SU-DHL-6 (cell line): ENCODE measurements around the gene AREL1.

Source experiments
- H2AFZ ChIP-seq: fragments of 200-600 bp; sonication (generic); 2 replicates; pipeline ENCODE4 v1.6.1; 2014; ENCODE audit warnings: low read depth, mild to moderate bottlenecking, moderate library complexity, mixed read lengths, antibody characterized with exemption, low read length; ENCODE audit not compliant: severe bottlenecking
- H3F3A ChIP-seq: fragments of 200-600 bp; shearing (Covaris generic); 2 replicates; pipeline ENCODE4 v1.6.0; 2016; ENCODE audit warnings: antibody characterized with exemption, mild to moderate bottlenecking; ENCODE audit not compliant: insufficient read depth
- H3K27ac ChIP-seq: fragments of 200-600 bp; sonication (generic); 2 replicates; pipeline ENCODE4 v1.5.1; 2016; ENCODE audit warnings: low read depth, mild to moderate bottlenecking, low read length, moderate library complexity, mixed read lengths
- H3K27me3 ChIP-seq: fragments of 200-600 bp; sonication (generic), shearing (Covaris generic); 2 replicates; pipeline ENCODE4 v1.6.0; 2014; ENCODE audit warnings: mild to moderate bottlenecking, low read length
- H3K36me3 ChIP-seq: fragments of 200-600 bp; sonication (generic); 2 replicates; pipeline ENCODE4 v1.6.1; 2014; ENCODE audit warnings: mild to moderate bottlenecking, low read length, mixed read lengths
- H3K4me2 ChIP-seq: fragments of 300-600, 200-600 bp; shearing (Covaris generic), sonication (generic); 2 replicates; pipeline ENCODE4 v1.6.0; 2014; ENCODE audit warnings: low read length, low read depth, mild to moderate bottlenecking; ENCODE audit not compliant: poor library complexity, severe bottlenecking
- H3K4me3 ChIP-seq: fragments of 200-600 bp; sonication (generic); 2 replicates; pipeline ENCODE4 v1.5.1; 2014; ENCODE audit warnings: antibody characterized with exemption, low read length, mild to moderate bottlenecking, mixed read lengths; ENCODE audit not compliant: insufficient read depth, poor library complexity, severe bottlenecking
- H3K79me2 ChIP-seq: fragments of 200-600 bp; sonication (generic); 2 replicates; pipeline ENCODE4 v1.6.1; 2014; ENCODE audit warnings: mild to moderate bottlenecking, low read length, moderate library complexity; ENCODE audit not compliant: insufficient read depth
- H3K9ac ChIP-seq: fragments of 200-600 bp; sonication (generic); 2 replicates; pipeline ENCODE4 v1.7.0; 2014; ENCODE audit warnings: mild to moderate bottlenecking, low read length
- H3K9me2 ChIP-seq: fragments of 200-600 bp; sonication (generic); replicated peaks from 2 replicates; pipeline ENCODE4 v1.6.1; 2014; ENCODE audit warnings: low read length; ENCODE audit not compliant: insufficient read depth
- H3K9me3 ChIP-seq: fragments of 200-600 bp; sonication (generic); 2 replicates; pipeline ENCODE4 v1.6.1; 2014; ENCODE audit warnings: low read length, mixed read lengths; ENCODE audit not compliant: insufficient read depth
- H4K20me1 ChIP-seq: fragments of 200-600 bp; sonication (generic); 2 replicates; pipeline ENCODE4 v1.6.1; 2014; ENCODE audit warnings: low read depth, mild to moderate bottlenecking, antibody characterized with exemption, low read length, moderate library complexity, mixed read lengths
- CTCF ChIP-seq: fragments of 200-600 bp; sonication (generic); IDR thresholded peaks from one replicate; pipeline ENCODE4 v1.5.1; 2017; ENCODE audit warnings: antibody characterized with exemption, mild to moderate bottlenecking, low read length, moderate library complexity; ENCODE audit not compliant: insufficient read depth, poor library complexity, severe bottlenecking
- EZH2phosphoT487 ChIP-seq: fragments of 200-600 bp; sonication (generic), shearing (Covaris generic); conservative IDR thresholded peaks from 2 replicates; pipeline ENCODE4 v1.6.1; 2018; ENCODE audit warnings: mild to moderate bottlenecking, antibody characterized with exemption, low read length, moderate library complexity, mixed read lengths

The AREL1 gene

DNA sequence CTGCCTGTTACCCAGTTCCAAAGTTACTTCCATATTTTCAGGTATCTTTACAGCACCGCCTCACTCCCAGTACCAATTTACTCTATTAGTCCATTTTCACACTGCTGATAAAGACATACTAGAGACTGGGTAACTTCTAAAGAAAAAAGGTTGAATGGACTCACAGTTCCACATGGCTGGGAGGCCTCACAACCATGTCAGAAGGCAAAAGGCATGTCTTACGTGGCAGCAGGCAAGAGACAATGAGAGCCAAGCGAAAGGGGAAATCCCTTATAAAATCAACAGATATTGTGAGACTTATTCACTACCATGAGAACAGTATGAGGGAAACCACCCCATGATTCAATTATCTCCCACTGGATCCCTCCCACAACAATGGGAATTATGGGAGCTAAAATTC is 9.8 kb downstream of the AREL1 start:
- no peak overlapping the region for H3K9ac ChIP-seq
- no peak overlapping the region for H3K4me3 ChIP-seq
- H4K20me1 ChIP-seq = no peaks in the 10 kb centered on the region
- H3F3A ChIP-seq = no peaks in the 10 kb centered on the region
- peaks cover 86% of the 10 kb centered on the region for H3K79me2 ChIP-seq
- no peak overlapping the region for H3K4me2 ChIP-seq
- no peak overlapping the region for H3K27ac ChIP-seq
- H3K27me3 ChIP-seq = no peaks in the 10 kb centered on the region
- peaks cover 16% of the 10 kb centered on the region; the same call in 1 of the 2 replicates for H3K9me3 ChIP-seq
- TF ChIP-seq EZH2phosphoT487 (no peak), CTCF (no peak)
- peaks cover 5% of the 10 kb centered on the region; the same call in 1 of the 2 replicates for H3K36me3 ChIP-seq
- H3K9me2 ChIP-seq = no peaks in the 10 kb centered on the region
- H2AFZ ChIP-seq = no peak overlapping the region

DNA sequence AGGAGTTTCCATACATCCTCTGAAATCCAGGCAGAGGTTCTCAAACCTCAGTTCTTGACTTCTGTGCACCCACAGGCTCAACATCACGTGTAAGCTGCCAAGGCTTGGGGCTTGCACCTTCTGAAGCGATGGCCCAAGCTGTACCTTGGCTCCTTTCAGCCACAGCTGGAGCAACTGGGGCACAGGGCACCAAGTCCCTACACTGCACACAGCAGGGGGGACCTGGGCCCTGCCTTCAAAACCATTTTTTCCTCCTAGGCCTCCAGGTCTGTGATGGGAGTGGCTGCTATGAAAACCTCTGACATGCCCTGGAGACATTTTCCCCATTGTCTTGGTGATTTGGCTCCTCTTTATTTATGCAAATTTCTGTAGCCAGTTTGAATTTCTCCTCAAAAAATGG is 10.6 kb downstream of the AREL1 start:
- Histone ChIP-seq H3F3A (no peaks in the 10 kb centered on the region), H2AFZ (no peak overlapping the region), H3K9me3 (peaks cover 16% of the 10 kb centered on the region; the same call in 1 of the 2 replicates), H3K9me2 (no peaks in the 10 kb centered on the region), H3K27ac (no peak overlapping the region), H3K36me3 (peaks cover 5% of the 10 kb centered on the region; the same call in 1 of the 2 replicates), H3K4me3 (no peak overlapping the region), H4K20me1 (no peaks in the 10 kb centered on the region), H3K9ac (no peak overlapping the region), H3K27me3 (no peaks in the 10 kb centered on the region), H3K79me2 (peaks cover 83% of the 10 kb centered on the region), H3K4me2 (no peak overlapping the region)
- TF ChIP-seq CTCF (no peak), EZH2phosphoT487 (no peak)

DNA sequence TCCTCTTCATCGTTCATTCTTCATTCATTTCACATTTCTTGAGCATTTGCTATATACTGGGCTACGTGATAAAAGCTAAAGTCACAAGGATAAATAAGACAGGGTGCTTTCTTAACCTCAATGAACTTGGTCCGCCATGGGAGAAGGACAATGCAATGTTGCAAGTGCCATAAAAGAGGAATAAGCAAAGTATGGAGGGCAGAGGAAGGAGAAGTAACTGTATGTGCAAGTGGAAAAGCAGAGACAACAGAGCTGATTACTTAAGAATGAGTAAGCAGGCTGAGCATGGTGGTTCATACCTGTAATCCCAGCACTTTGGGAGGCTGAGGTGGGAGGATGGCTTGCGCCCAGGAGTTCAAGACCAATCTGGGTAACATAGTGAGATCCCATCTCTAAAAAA is 14.4 kb downstream of the AREL1 start:
- Histone ChIP-seq H3K27ac (no peak overlapping the region), H3K4me2 (no peak overlapping the region), H3K79me2 (peaks cover 62% of the 10 kb centered on the region), H2AFZ (no peak overlapping the region), H3K27me3 (no peaks in the 10 kb centered on the region), H3F3A (no peaks in the 10 kb centered on the region), H3K9me3 (peaks cover 14% of the 10 kb centered on the region; the same call in 1 of the 2 replicates), H4K20me1 (no peaks in the 10 kb centered on the region), H3K9ac (no peak overlapping the region), H3K9me2 (no peaks in the 10 kb centered on the region), H3K4me3 (no peak overlapping the region), H3K36me3 (peaks cover 2% of the 10 kb centered on the region; the same call in 1 of the 2 replicates)
- no peak for TF ChIP-seq EZH2phosphoT487
- no peak for TF ChIP-seq CTCF
